ENCODE data around the gene WDR62. TPM values are rescaled to one million over a fixed set of nuclear protein-coding genes. Genes with fewer than 3 reads are reported as not detected.

WDR62 gene
- total and polyA plus RNA-seq, 10 of the 15 experiments (the other 5 are each of a cell fraction or from before 2014, with no cell fraction given), result 0.08 to 20.6 (median 10.9) TPM

Other genes starting within 250 kb of the WDR62 start
Only the 7 nearest of the 20 such genes appear.
- gene SDHAF1, start 59.7 kb upstream of the WDR62 start, total RNA-seq (2014; rRNA removed), result 41.2 and 42.5 TPM in 2 replicates
- gene SDHAF1, start 59.7 kb upstream of the WDR62 start, total RNA-seq (2014; rRNA removed; fragmentation: Illumina TruSeq; extraction: Trizol), result 14.6 and 15.6 TPM in 2 replicates
- 30.9 and 32.7 TPM in 2 replicates for gene SDHAF1, start 59.7 kb upstream of the WDR62 start, total RNA-seq (2021)
- 13.2 and 17.9 TPM in 2 replicates for gene SDHAF1, start 59.7 kb upstream of the WDR62 start, polyA plus RNA-seq (2011; rRNA removed)
- 3.4 and 9.0 TPM in 2 replicates for gene SDHAF1, start 59.7 kb upstream of the WDR62 start, polyA plus RNA-seq (2014; fragmentation: Illumina TruSeq; extraction: Trizol)
- gene SDHAF1, start 59.7 kb upstream of the WDR62 start, polyA plus RNA-seq (2014; fragmentation: Nextera tagmentation; extraction: Ambion mirVana), result 1 to 10 TPM in 1 of 2 experiments, under 1 TPM in 1; 0.74 to 3.3 TPM
- gene SDHAF1, start 59.7 kb upstream of the WDR62 start, polyA plus RNA-seq (2014; rRNA removed), result 45.6 and 46.5 TPM in 2 replicates
- 10 to 100 TPM; 32.3 to 36.1 TPM for gene SDHAF1, start 59.7 kb upstream of the WDR62 start, polyA plus RNA-seq (2016; fragmentation: Nextera tagmentation; extraction: Ambion mirVana)
- gene SYNE4, start 46.1 kb upstream of the WDR62 start, total RNA-seq (2014; rRNA removed), result 0.68 and 0.87 TPM in 2 replicates
- 0.09 and 0.76 TPM in 2 replicates for gene SYNE4, start 46.1 kb upstream of the WDR62 start, total RNA-seq (2014; rRNA removed; fragmentation: Illumina TruSeq; extraction: Trizol)
- gene SYNE4, start 46.1 kb upstream of the WDR62 start, total RNA-seq (2021), result 0.72 and 1.2 TPM in 2 replicates
- 0.90 and 1.1 TPM in 2 replicates for gene SYNE4, start 46.1 kb upstream of the WDR62 start, polyA plus RNA-seq (2011; rRNA removed)
- 0.68 and 0.93 TPM in 2 replicates for gene SYNE4, start 46.1 kb upstream of the WDR62 start, polyA plus RNA-seq (2014; fragmentation: Illumina TruSeq; extraction: Trizol)
- under 1 TPM; 0.35 to 0.69 TPM for gene SYNE4, start 46.1 kb upstream of the WDR62 start, polyA plus RNA-seq (2014; fragmentation: Nextera tagmentation; extraction: Ambion mirVana)
- gene SYNE4, start 46.1 kb upstream of the WDR62 start, polyA plus RNA-seq (2014; rRNA removed), result 0.72 and 1.2 TPM in 2 replicates
- gene SYNE4, start 46.1 kb upstream of the WDR62 start, polyA plus RNA-seq (2016; fragmentation: Nextera tagmentation; extraction: Ambion mirVana), result under 1 TPM; 0.71 to 0.81 TPM
- 37.1 and 42.5 TPM in 2 replicates for gene ALKBH6, start 40.7 kb upstream of the WDR62 start, total RNA-seq (2014; rRNA removed)
- gene ALKBH6, start 40.7 kb upstream of the WDR62 start, total RNA-seq (2014; rRNA removed; fragmentation: Illumina TruSeq; extraction: Trizol), result 22.0 and 22.7 TPM in 2 replicates
- 31.4 and 32.0 TPM in 2 replicates for gene ALKBH6, start 40.7 kb upstream of the WDR62 start, total RNA-seq (2021)
- gene ALKBH6, start 40.7 kb upstream of the WDR62 start, polyA plus RNA-seq (2011; rRNA removed), result 30.5 and 40.9 TPM in 2 replicates
- 31.5 and 37.2 TPM in 2 replicates for gene ALKBH6, start 40.7 kb upstream of the WDR62 start, polyA plus RNA-seq (2014; fragmentation: Illumina TruSeq; extraction: Trizol)
- gene ALKBH6, start 40.7 kb upstream of the WDR62 start, polyA plus RNA-seq (2014; fragmentation: Nextera tagmentation; extraction: Ambion mirVana), result 1 to 10 TPM; 1.2 to 1.6 TPM
- 54.8 and 56.5 TPM in 2 replicates for gene ALKBH6, start 40.7 kb upstream of the WDR62 start, polyA plus RNA-seq (2014; rRNA removed)
- 10 to 100 TPM; 35.2 to 41.8 TPM for gene ALKBH6, start 40.7 kb upstream of the WDR62 start, polyA plus RNA-seq (2016; fragmentation: Nextera tagmentation; extraction: Ambion mirVana)
- gene CLIP3, start 22.0 kb upstream of the WDR62 start, total RNA-seq (2014; rRNA removed), result 0.34 and 1.9 TPM in 2 replicates
- gene CLIP3, start 22.0 kb upstream of the WDR62 start, total RNA-seq (2014; rRNA removed; fragmentation: Illumina TruSeq; extraction: Trizol), result 0.14 and 0.27 TPM in 2 replicates
- 0.59 and 0.69 TPM in 2 replicates for gene CLIP3, start 22.0 kb upstream of the WDR62 start, total RNA-seq (2021)
- 0.30 and 0.45 TPM in 2 replicates for gene CLIP3, start 22.0 kb upstream of the WDR62 start, polyA plus RNA-seq (2011; rRNA removed)
- gene CLIP3, start 22.0 kb upstream of the WDR62 start, polyA plus RNA-seq (2014; fragmentation: Illumina TruSeq; extraction: Trizol), result 0.47 and 0.86 TPM in 2 replicates
- under 1 TPM in 1 of 2 experiments, not detected in 1; 0.09 TPM for gene CLIP3, start 22.0 kb upstream of the WDR62 start, polyA plus RNA-seq (2014; fragmentation: Nextera tagmentation; extraction: Ambion mirVana)
- 0.27 and 0.33 TPM in 2 replicates for gene CLIP3, start 22.0 kb upstream of the WDR62 start, polyA plus RNA-seq (2014; rRNA removed)
- gene CLIP3, start 22.0 kb upstream of the WDR62 start, polyA plus RNA-seq (2016; fragmentation: Nextera tagmentation; extraction: Ambion mirVana), result 1 to 10 TPM; 1.9 to 2.7 TPM
- 1.6 and 4.4 TPM in 2 replicates for gene THAP8, start 612 bp upstream of the WDR62 start, total RNA-seq (2014; rRNA removed)
- 0.40 and 0.41 TPM in 2 replicates for gene THAP8, start 612 bp upstream of the WDR62 start, total RNA-seq (2014; rRNA removed; fragmentation: Illumina TruSeq; extraction: Trizol)
- 1.7 and 2.4 TPM in 2 replicates for gene THAP8, start 612 bp upstream of the WDR62 start, total RNA-seq (2021)
- gene THAP8, start 612 bp upstream of the WDR62 start, polyA plus RNA-seq (2011; rRNA removed), result 1.8 and 2.8 TPM in 2 replicates
- 0.55 and 0.91 TPM in 2 replicates for gene THAP8, start 612 bp upstream of the WDR62 start, polyA plus RNA-seq (2014; fragmentation: Illumina TruSeq; extraction: Trizol)
- under 1 TPM; 0.24 to 0.35 TPM for gene THAP8, start 612 bp upstream of the WDR62 start, polyA plus RNA-seq (2014; fragmentation: Nextera tagmentation; extraction: Ambion mirVana)
- gene THAP8, start 612 bp upstream of the WDR62 start, polyA plus RNA-seq (2014; rRNA removed), result 3.6 TPM in 2 replicates
- 1 to 10 TPM; 4.2 TPM for gene THAP8, start 612 bp upstream of the WDR62 start, polyA plus RNA-seq (2016; fragmentation: Nextera tagmentation; extraction: Ambion mirVana)
- gene OVOL3, start 56.2 kb downstream of the WDR62 start, total RNA-seq (2014; rRNA removed), result not detected in 2 replicates
- not detected in 2 replicates for gene OVOL3, start 56.2 kb downstream of the WDR62 start, total RNA-seq (2014; rRNA removed; fragmentation: Illumina TruSeq; extraction: Trizol)
- gene OVOL3, start 56.2 kb downstream of the WDR62 start, total RNA-seq (2021), result not detected in 2 replicates
- gene OVOL3, start 56.2 kb downstream of the WDR62 start, polyA plus RNA-seq (2011; rRNA removed), result not detected in 2 replicates
- not detected in 2 replicates for gene OVOL3, start 56.2 kb downstream of the WDR62 start, polyA plus RNA-seq (2014; fragmentation: Illumina TruSeq; extraction: Trizol)
- not detected for gene OVOL3, start 56.2 kb downstream of the WDR62 start, polyA plus RNA-seq (2014; fragmentation: Nextera tagmentation; extraction: Ambion mirVana)
- gene OVOL3, start 56.2 kb downstream of the WDR62 start, polyA plus RNA-seq (2014; rRNA removed), result not detected in 2 replicates
- gene OVOL3, start 56.2 kb downstream of the WDR62 start, polyA plus RNA-seq (2016; fragmentation: Nextera tagmentation; extraction: Ambion mirVana), result under 1 TPM in 1 of 2 experiments, not detected in 1; 0.43 TPM
- gene POLR2I, start 60.0 kb downstream of the WDR62 start, total RNA-seq (2014; rRNA removed), result 169 and 194 TPM in 2 replicates
- 80.7 and 85.8 TPM in 2 replicates for gene POLR2I, start 60.0 kb downstream of the WDR62 start, total RNA-seq (2014; rRNA removed; fragmentation: Illumina TruSeq; extraction: Trizol)
- 106 and 113 TPM in 2 replicates for gene POLR2I, start 60.0 kb downstream of the WDR62 start, total RNA-seq (2021)
- 19.4 and 30.9 TPM in 2 replicates for gene POLR2I, start 60.0 kb downstream of the WDR62 start, polyA plus RNA-seq (2011; rRNA removed)
- gene POLR2I, start 60.0 kb downstream of the WDR62 start, polyA plus RNA-seq (2014; fragmentation: Illumina TruSeq; extraction: Trizol), result 21.3 and 61.9 TPM in 2 replicates
- 100 to 1,000 TPM; 235 to 269 TPM for gene POLR2I, start 60.0 kb downstream of the WDR62 start, polyA plus RNA-seq (2014; fragmentation: Nextera tagmentation; extraction: Ambion mirVana)
- gene POLR2I, start 60.0 kb downstream of the WDR62 start, polyA plus RNA-seq (2014; rRNA removed), result 196 and 211 TPM in 2 replicates
- 100 to 1,000 TPM; 256 to 272 TPM for gene POLR2I, start 60.0 kb downstream of the WDR62 start, polyA plus RNA-seq (2016; fragmentation: Nextera tagmentation; extraction: Ambion mirVana)